SU-DHL-6 (cell line): ENCODE results near the gene ITPR1.

Experiments used
- EZH2phosphoT487 ChIP-seq: fragments of 200-600 bp; sonication (generic), shearing (Covaris generic); conservative IDR thresholded peaks from 2 replicates; pipeline ENCODE4 v1.6.1; 2018; ENCODE audit warnings: mild to moderate bottlenecking, antibody characterized with exemption, low read length, moderate library complexity, mixed read lengths
- TF ChIP-seq, protein P1 (sequence below): fragments of 200-600 bp; sonication (generic); IDR thresholded peaks from one replicate; pipeline ENCODE4 v1.5.1; 2017; ENCODE audit warnings: antibody characterized with exemption, mild to moderate bottlenecking, low read length, moderate library complexity; ENCODE audit not compliant: insufficient read depth, poor library complexity, severe bottlenecking

DNA sequence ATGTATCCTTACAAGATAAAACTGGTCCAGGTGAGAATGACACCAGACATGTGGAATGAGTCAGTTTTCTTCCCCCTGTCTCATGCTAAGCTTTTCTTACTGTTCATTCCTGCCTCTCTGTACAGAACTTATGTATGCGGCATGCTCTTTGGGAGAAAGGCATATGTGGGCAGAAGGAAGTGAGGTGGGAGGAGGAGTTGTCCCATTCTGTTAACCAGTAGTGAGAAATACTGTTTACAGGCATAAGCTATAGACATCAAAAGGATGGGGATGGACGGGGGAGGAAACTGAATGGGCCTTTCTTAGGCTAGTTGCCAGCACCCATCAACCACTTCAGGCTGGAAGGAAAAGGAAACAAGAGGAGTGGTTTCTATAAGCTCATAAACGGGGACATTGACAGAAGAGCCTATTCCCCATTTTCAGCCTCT is 342.5 kb downstream of the ITPR1 start:
- TF ChIP-seq, protein P1, sequence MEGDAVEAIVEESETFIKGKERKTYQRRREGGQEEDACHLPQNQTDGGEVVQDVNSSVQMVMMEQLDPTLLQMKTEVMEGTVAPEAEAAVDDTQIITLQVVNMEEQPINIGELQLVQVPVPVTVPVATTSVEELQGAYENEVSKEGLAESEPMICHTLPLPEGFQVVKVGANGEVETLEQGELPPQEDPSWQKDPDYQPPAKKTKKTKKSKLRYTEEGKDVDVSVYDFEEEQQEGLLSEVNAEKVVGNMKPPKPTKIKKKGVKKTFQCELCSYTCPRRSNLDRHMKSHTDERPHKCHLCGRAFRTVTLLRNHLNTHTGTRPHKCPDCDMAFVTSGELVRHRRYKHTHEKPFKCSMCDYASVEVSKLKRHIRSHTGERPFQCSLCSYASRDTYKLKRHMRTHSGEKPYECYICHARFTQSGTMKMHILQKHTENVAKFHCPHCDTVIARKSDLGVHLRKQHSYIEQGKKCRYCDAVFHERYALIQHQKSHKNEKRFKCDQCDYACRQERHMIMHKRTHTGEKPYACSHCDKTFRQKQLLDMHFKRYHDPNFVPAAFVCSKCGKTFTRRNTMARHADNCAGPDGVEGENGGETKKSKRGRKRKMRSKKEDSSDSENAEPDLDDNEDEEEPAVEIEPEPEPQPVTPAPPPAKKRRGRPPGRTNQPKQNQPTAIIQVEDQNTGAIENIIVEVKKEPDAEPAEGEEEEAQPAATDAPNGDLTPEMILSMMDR: no peak
- TF ChIP-seq EZH2phosphoT487: no peak
